Measurements from ENCODE around the gene CPLX3.

DNA sequence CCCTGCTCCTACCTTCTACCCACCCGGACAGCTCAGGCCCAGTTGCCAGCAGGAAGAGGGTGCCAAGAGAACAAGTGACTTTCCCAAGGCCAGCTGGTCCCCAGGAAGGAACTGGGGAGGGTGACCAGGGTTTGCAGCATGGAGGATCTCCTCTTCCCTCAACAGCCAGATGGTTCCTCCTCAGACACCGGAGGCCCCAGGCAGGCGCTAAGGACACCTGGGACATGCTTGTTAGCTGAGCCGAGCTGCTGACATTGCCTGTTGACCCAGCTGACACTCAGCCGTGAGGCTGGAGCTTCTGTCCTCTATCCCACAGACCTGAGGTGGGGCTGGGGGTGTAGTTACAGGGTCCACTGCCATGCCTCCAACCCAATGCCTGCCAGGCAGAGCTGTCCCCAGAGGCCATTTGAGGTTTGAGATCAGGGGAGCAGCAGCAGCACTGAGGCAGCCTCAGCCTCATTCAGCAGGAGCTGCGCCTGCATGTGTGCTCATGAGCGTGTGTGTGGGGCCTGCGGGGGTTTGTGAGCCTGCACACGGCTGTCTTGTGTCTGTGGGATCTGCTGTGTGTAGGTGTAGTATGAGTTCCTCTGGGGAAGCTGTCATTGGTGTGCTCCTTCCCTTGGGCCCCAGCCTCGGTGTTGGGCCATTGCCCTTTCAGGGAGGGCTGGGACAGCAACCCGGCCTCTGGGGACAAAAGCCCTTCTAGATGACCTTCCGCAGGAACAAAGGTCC is 7.1 kb downstream of the CPLX3 start:
- TF ChIP-seq SUZ12 (IDR thresholded peaks at IDR 0.05; ENCODE audit: extremely low read depth, insufficient read depth, insufficient read length) (no peak), YY1 (IDR thresholded peaks at IDR 0.05; ENCODE audit: insufficient read depth, insufficient read length) (no peak), ZNF274 (IDR thresholded peaks at IDR 0.05; ENCODE audit: low read depth, low read length) (no peak)

Data from NT2/D1 (cell line).